Activated T-cell treated with anti-CD3 and anti-CD28 coated beads, Interleukin-2, amount 50 U/mL, for 24 hours (primary cell): Measurements from ENCODE around the gene APOBEC3G.

Experiments used
- DNase-seq: peaks from one replicate; pipeline ENCODE4 v3.0.0-alpha.2; 2020
- H3K27ac Mint-ChIP-seq: 2 replicates; pipeline ENCODE4 v1.8.0; 2020; ENCODE audit warnings: mild to moderate bottlenecking, mixed read lengths
- H3K27me3 Mint-ChIP-seq: 2 replicates; pipeline ENCODE4 v1.8.0; 2020; ENCODE audit warnings: mixed read lengths
- H3K36me3 Mint-ChIP-seq: 2 replicates; pipeline ENCODE4 v1.8.0; 2020; ENCODE audit warnings: low read depth, mixed read lengths
- H3K4me1 Mint-ChIP-seq: 2 replicates; pipeline ENCODE4 v1.8.0; 2020; ENCODE audit warnings: low read depth, mixed read lengths
- H3K4me3 Mint-ChIP-seq: 2 replicates; pipeline ENCODE4 v1.8.0; 2020; ENCODE audit warnings: mild to moderate bottlenecking, moderate library complexity, mixed read lengths
- H3K9me3 Mint-ChIP-seq: 2 replicates; pipeline ENCODE4 v1.8.0; 2020; ENCODE audit warnings: mixed read lengths

APOBEC3G gene

GRCh38 chr22:39115570-39115969 is 38.5 kb downstream of the APOBEC3G start:
- Mint-ChIP-seq H3K9me3 (no peaks in the 10 kb centered on the region), H3K27me3 (no peaks in the 10 kb centered on the region), H3K4me1 (peaks cover 62% of the 10 kb centered on the region), H3K36me3 (no peaks in the 10 kb centered on the region), H3K4me3 (no peak overlapping the region), H3K27ac (peak overlapping the region; percentile 93)
- DNase-seq, result no peak

GRCh38 chr22:39115977-39116621 is 39.0 kb downstream of the APOBEC3G start:
- Mint-ChIP-seq H3K27ac (peak overlapping the region; percentile 93), H3K9me3 (no peaks in the 10 kb centered on the region), H3K4me3 (peak overlapping the region; percentile 36), H3K27me3 (no peaks in the 10 kb centered on the region), H3K4me1 (peaks cover 59% of the 10 kb centered on the region), H3K36me3 (no peaks in the 10 kb centered on the region)
- no peak for DNase-seq

GRCh38 chr22:39117585-39118191 is 40.6 kb downstream of the APOBEC3G start:
- H3K4me1 Mint-ChIP-seq, result peaks cover 67% of the 10 kb centered on the region

GRCh38 chr22:39120983-39121382 is 43.9 kb downstream of the APOBEC3G start:
- Mint-ChIP-seq H3K27ac (no peak overlapping the region), H3K4me1 (peaks cover 38% of the 10 kb centered on the region), H3K36me3 (no peaks in the 10 kb centered on the region), H3K4me3 (no peak overlapping the region), H3K27me3 (no peaks in the 10 kb centered on the region), H3K9me3 (no peaks in the 10 kb centered on the region)
- DNase-seq, result no peak

More at GRCh38 chr22:39117585-39118191, 40.6 kb downstream of the APOBEC3G start:
- Mint-ChIP-seq H3K27ac (peak overlapping the region; percentile 93), H3K27me3 (no peaks in the 10 kb centered on the region), H3K36me3 (no peaks in the 10 kb centered on the region), H3K4me3 (peak overlapping the region; percentile 36), H3K9me3 (no peaks in the 10 kb centered on the region)
- peak; percentile 75 for DNase-seq

GRCh38 chr22:39122772-39123470 is 45.8 kb downstream of the APOBEC3G start:
- Mint-ChIP-seq H3K9me3 (no peaks in the 10 kb centered on the region), H3K4me3 (no peak overlapping the region), H3K27ac (no peak overlapping the region), H3K27me3 (no peaks in the 10 kb centered on the region), H3K4me1 (peaks cover 21% of the 10 kb centered on the region), H3K36me3 (no peaks in the 10 kb centered on the region)
- DNase-seq, result no peak

GRCh38 chr22:39123751-39124581 is 46.9 kb downstream of the APOBEC3G start:
- no peak for DNase-seq
- no peaks in the 10 kb centered on the region for H3K27me3 Mint-ChIP-seq
- H3K4me1 Mint-ChIP-seq, result peaks cover 15% of the 10 kb centered on the region
- no peak overlapping the region for H3K27ac Mint-ChIP-seq
- no peak overlapping the region for H3K4me3 Mint-ChIP-seq
- no peaks in the 10 kb centered on the region for H3K9me3 Mint-ChIP-seq
- H3K36me3 Mint-ChIP-seq, result no peaks in the 10 kb centered on the region

- Mint-ChIP-seq H3K36me3 (no peaks in the 10 kb centered on the region), H3K27me3 (no peaks in the 10 kb centered on the region), H3K4me1 (peaks cover 13% of the 10 kb centered on the region), H3K4me3 (no peak overlapping the region), H3K27ac (no peak overlapping the region), H3K9me3 (no peaks in the 10 kb centered on the region)
- DNase-seq, result no peak
These were observed 48.5 kb downstream of the APOBEC3G start for GRCh38 chr22:39125622-39126021.

GRCh38 chr22:39128508-39128907 is 51.4 kb downstream of the APOBEC3G start:
- no peak overlapping the region for H3K4me3 Mint-ChIP-seq
- H3K27me3 Mint-ChIP-seq, result no peaks in the 10 kb centered on the region
- no peak for DNase-seq
- no peaks in the 10 kb centered on the region for H3K9me3 Mint-ChIP-seq
- H3K36me3 Mint-ChIP-seq, result peaks cover 16% of the 10 kb centered on the region
- peaks cover 3% of the 10 kb centered on the region for H3K4me1 Mint-ChIP-seq
- no peak overlapping the region for H3K27ac Mint-ChIP-seq

- Mint-ChIP-seq H3K27ac (no peak overlapping the region), H3K9me3 (no peaks in the 10 kb centered on the region), H3K36me3 (peaks cover 19% of the 10 kb centered on the region), H3K27me3 (no peaks in the 10 kb centered on the region), H3K4me3 (no peak overlapping the region), H3K4me1 (peaks cover 3% of the 10 kb centered on the region)
- no peak for DNase-seq
These were observed 52.0 kb downstream of the APOBEC3G start for GRCh38 chr22:39129081-39129480.

GRCh38 chr22:39129746-39130145 is 52.7 kb downstream of the APOBEC3G start:
- H3K36me3 Mint-ChIP-seq, result peaks cover 19% of the 10 kb centered on the region
- H3K27ac Mint-ChIP-seq, result no peak overlapping the region
- H3K9me3 Mint-ChIP-seq, result no peaks in the 10 kb centered on the region

GRCh38 chr22:39130152-39130704 is 53.2 kb downstream of the APOBEC3G start:
- no peaks in the 10 kb centered on the region for H3K9me3 Mint-ChIP-seq
- H3K36me3 Mint-ChIP-seq, result peaks cover 21% of the 10 kb centered on the region
- no peak overlapping the region for H3K27ac Mint-ChIP-seq
- no peaks in the 10 kb centered on the region for H3K27me3 Mint-ChIP-seq
- no peak for DNase-seq
- H3K4me1 Mint-ChIP-seq, result peaks cover 4% of the 10 kb centered on the region
- H3K4me3 Mint-ChIP-seq, result no peak overlapping the region

More at GRCh38 chr22:39129746-39130145, 52.7 kb downstream of the APOBEC3G start:
- no peak overlapping the region for H3K4me3 Mint-ChIP-seq
- DNase-seq, result no peak
- peaks cover 3% of the 10 kb centered on the region for H3K4me1 Mint-ChIP-seq
- H3K27me3 Mint-ChIP-seq, result no peaks in the 10 kb centered on the region

GRCh38 chr22:39130892-39131855 is 54.1 kb downstream of the APOBEC3G start:
- Mint-ChIP-seq H3K27me3 (no peaks in the 10 kb centered on the region), H3K4me3 (no peak overlapping the region), H3K36me3 (peaks cover 21% of the 10 kb centered on the region), H3K4me1 (peaks cover 5% of the 10 kb centered on the region), H3K9me3 (no peaks in the 10 kb centered on the region), H3K27ac (no peak overlapping the region)
- DNase-seq, result no peak

GRCh38 chr22:39132281-39132680 is 55.2 kb downstream of the APOBEC3G start:
- Mint-ChIP-seq H3K4me3 (no peak overlapping the region), H3K27me3 (no peaks in the 10 kb centered on the region), H3K9me3 (no peaks in the 10 kb centered on the region), H3K36me3 (peaks cover 21% of the 10 kb centered on the region), H3K4me1 (peaks cover 5% of the 10 kb centered on the region), H3K27ac (no peak overlapping the region)
- no peak for DNase-seq
